Fibroblast of mammary gland (primary cell): ENCODE data around the gene NEDD4L.

ENCODE experiments used
- DNase-seq: peaks from one replicate; pipeline ENCODE4 v3.0.0-alpha.2; 2010; ENCODE audit warnings: low read depth
- H3K4me3 ChIP-seq: 2 replicates; pipeline ENCODE4 v1.5.1; 2011; ENCODE audit warnings: low read depth, mild to moderate bottlenecking, low read length, moderate library complexity; ENCODE audit not compliant: control insufficient read depth
- CTCF ChIP-seq: conservative IDR thresholded peaks from 2 replicates; pipeline ENCODE4 v1.5.1; 2011; ENCODE audit warnings: low read depth, low read length, inconsistent platforms; ENCODE audit not compliant: control insufficient read depth, insufficient read depth

Gene NEDD4L

GRCh38 chr18:58005885-58006523 is 38.0 kb upstream of the NEDD4L start:
- DNase-seq = peak; percentile 97
- no peak overlapping the region for H3K4me3 ChIP-seq
- no peak for TF ChIP-seq CTCF

- TF ChIP-seq CTCF = no peak
- H3K4me3 ChIP-seq = no peak overlapping the region
- DNase-seq = peak; percentile 70
These were observed 34.9 kb upstream of the NEDD4L start for GRCh38 chr18:58009166-58009565.

GRCh38 chr18:58010265-58010664 is 33.8 kb upstream of the NEDD4L start:
- no peak for DNase-seq
- no peak overlapping the region for H3K4me3 ChIP-seq
- TF ChIP-seq CTCF = no peak

GRCh38 chr18:58012356-58012755 is 31.7 kb upstream of the NEDD4L start:
- H3K4me3 ChIP-seq = no peak overlapping the region
- DNase-seq = no peak
- no peak for TF ChIP-seq CTCF

- no peak overlapping the region for H3K4me3 ChIP-seq
- DNase-seq = peak; percentile 13
- no peak for TF ChIP-seq CTCF
These were observed 30.5 kb upstream of the NEDD4L start for GRCh38 chr18:58013241-58014211.

GRCh38 chr18:58015065-58015780 is 28.8 kb upstream of the NEDD4L start:
- DNase-seq = no peak
- no peak overlapping the region for H3K4me3 ChIP-seq
- no peak for TF ChIP-seq CTCF
